K562 (cell line): Measurements from ENCODE around the gene DNAH8. TPM values are rescaled to one million over a fixed set of nuclear protein-coding genes. Genes with fewer than 3 reads are reported as not detected.

ENCODE experiments used
- CREBBP ChIP-seq: IDR thresholded peaks from one replicate; pipeline ENCODE4 v1.6.1; 2012; ENCODE audit warnings: low read depth, mild to moderate bottlenecking, control low read depth, inconsistent platforms, low read length
- CTCF ChIP-seq, 3 experiments: IDR thresholded peaks in 2 of 3; conservative IDR thresholded peaks in 1 of 3; 2 replicates each; pipeline ENCODE4 v1.5.1; 2011 to 2012; ENCODE audit warnings: low read length in 3 of 3, mild to moderate bottlenecking in 3 of 3, control low read depth in 2 of 3, improper control_type of control experiment in 1 of 3, inconsistent platforms in 1 of 3, low read depth in 1 of 3, mixed read lengths in 1 of 3, moderate library complexity in 1 of 3; ENCODE audit not compliant: insufficient read depth in 2 of 3
- GABPB1 ChIP-seq: sonication (generic); formaldehyde crosslinking; IDR thresholded peaks from 2 replicates; pipeline ENCODE4 v1.8.0; 2022; ENCODE audit warnings: mild to moderate bottlenecking, missing genetic modification reagents
- JUNB ChIP-seq: fragments of 450-650 bp; formaldehyde crosslinking; conservative IDR thresholded peaks from 2 replicates; pipeline ENCODE4 v1.4.0; 2020; ENCODE audit warnings: mild to moderate bottlenecking
- KDM2B ChIP-seq: fragments of 250-450 bp; sonication (Bioruptor Pico); IDR thresholded peaks from 2 replicates; pipeline ENCODE4 v1.8.0; 2021; ENCODE audit warnings: mild to moderate bottlenecking, moderate library complexity
- MCM5 ChIP-seq: fragments of 450-650 bp; IDR thresholded peaks from 2 replicates; pipeline ENCODE4 v1.6.1; 2016; ENCODE audit warnings: low read depth
- MYNN ChIP-seq, 2 experiments: sonication (generic); formaldehyde crosslinking in 1 of 2; IDR thresholded peaks; 2 replicates each; pipeline versions ENCODE4 v1.5.0 to v1.6.1; 2016 to 2020; ENCODE audit warnings: antibody characterized with exemption in 1 of 2, missing genetic modification reagents in 1 of 2
- NRF1 ChIP-seq, 2 experiments: fragments of 450-650 bp; IDR thresholded peaks in 1 of 2; conservative IDR thresholded peaks in 1 of 2; 2 replicates each; pipeline ENCODE4 v1.6.1; 2014; ENCODE audit warnings: mild to moderate bottlenecking in 2 of 2
- PKNOX1 ChIP-seq: fragments of 450-650 bp; IDR thresholded peaks from 2 replicates; pipeline ENCODE4 v1.6.1; 2016
- RFX5 ChIP-seq: IDR thresholded peaks from 2 replicates; pipeline ENCODE4 v1.6.1; 2011; ENCODE audit warnings: low read depth, mild to moderate bottlenecking, improper control_type of control experiment, low read length
- RNF2 ChIP-seq: sonication (generic); IDR thresholded peaks from 2 replicates; pipeline ENCODE4 v1.6.1; 2016
- SAP30 ChIP-seq: fragments of 200-600 bp; sonication (generic); IDR thresholded peaks from 2 replicates; pipeline ENCODE4 v1.6.1; 2012; ENCODE audit warnings: borderline replicate concordance, low read depth, mild to moderate bottlenecking, moderate library complexity, low read length, control low read depth, inconsistent platforms; ENCODE audit not compliant: insufficient read depth, poor library complexity, severe bottlenecking
- YBX1 ChIP-seq: fragments of 450-650 bp; IDR thresholded peaks from 2 replicates; pipeline ENCODE4 v1.7.1; 2016; ENCODE audit warnings: mild to moderate bottlenecking
- ZBTB33 ChIP-seq: sonication (generic); formaldehyde crosslinking; IDR thresholded peaks from 2 replicates; pipeline ENCODE4 v1.8.1; 2023; ENCODE audit warnings: mild to moderate bottlenecking, missing genetic modification reagents
- ZBTB5 ChIP-seq: fragments of 450-650 bp; IDR thresholded peaks from 2 replicates; pipeline ENCODE4 v1.6.1; 2017; ENCODE audit warnings: antibody characterized with exemption
- ZNF280A ChIP-seq: fragments of 450-650 bp; IDR thresholded peaks from 2 replicates; pipeline ENCODE4 v1.6.1; 2018; ENCODE audit warnings: mild to moderate bottlenecking, low read depth; ENCODE audit not compliant: partially characterized antibody
- ZNF395 ChIP-seq: fragments of 200-800 bp; sonication (Bioruptor generic); IDR thresholded peaks from 2 replicates; pipeline ENCODE4 v1.6.1; 2017; ENCODE audit warnings: missing genetic modification characterization, missing compliant biosample characterization
- polyA plus RNA-seq, 8 experiments: library from polyadenylated mRNA; depleted of rRNA in 4 of 8; stranded (reverse) in 5 of 8; unstranded in 3 of 8; fragments of >200 nt; fragmentation: Nextera tagmentation in 2 of 8; fragmentation: Illumina TruSeq in 1 of 8; extraction: Ambion mirVana in 2 of 8; extraction: Trizol in 1 of 8; gene quantifications; 2 replicates each; pipeline versions ENCODE4 v1.2.1 to v1.2.3, GENCODE V29; 2011 to 2014; ENCODE audit warnings: inconsistent platforms in 1 of 8, missing spikeins in 1 of 8
- total RNA-seq, 7 experiments: library from RNA; depleted of rRNA in 6 of 7; stranded (reverse); fragments of >200 nt in 6 of 7; fragmentation: Illumina TruSeq in 2 of 7; extraction: Trizol in 2 of 7; gene quantifications; 2 replicates each; pipeline versions ENCODE4 v1.2.1 to v1.2.3, GENCODE V29; 2011 to 2021; ENCODE audit warnings: low replicate concordance in 1 of 7

DNAH8 gene
- total and polyA plus RNA-seq, 9 of the 15 experiments (the other 6 are each of a cell fraction or from before 2014, with no cell fraction given), result 1.2 to 4.2 (median 2.9) TPM

- TF ChIP-seq ZBTB5 (no peak), CREBBP (no peak), KDM2B (CRISPR knock-in tag) (no peak), ZNF395 (CRISPR knock-in tag) (0 out of 2 replicates have a peak, but pooled peaks have one; percentile 38), MCM5 (no peak), JUNB (CRISPR knock-in tag) (no peak), PKNOX1 (peak; percentile 26; the same call in 1 of the 2 replicates), YBX1 (no peak), ZNF280A (no peak), MYNN (IDR thresholded peaks at IDR 0.05) (peak; percentile 85; the same call in 1 of the 2 replicates), MYNN (CRISPR knock-in tag; IDR thresholded peaks at IDR 0.05) (no peak), GABPB1 (CRISPR knock-in tag) (no peak), CTCF (IDR thresholded peaks at IDR 0.05 in 2 of 3, conservative IDR thresholded peaks at IDR 0.05 in 1 of 3; ENCODE audit: insufficient read depth in 2 of 3, low read depth in 1 of 3, low read length in 3 of 3) (no peak), RFX5 (no peak), RNF2 (peak; percentile 65; the same call in 1 of the 2 replicates), NRF1 (conservative IDR thresholded peaks at IDR 0.05 in 1 of 2, IDR thresholded peaks at IDR 0.05 in 1 of 2) (no peak), ZBTB33 (CRISPR knock-in tag) (no peak), SAP30 (no peak)
These were observed 292.5 kb downstream of the DNAH8 start (continued) for GRCh38 chr6:39007575-39007974.
